ENCODE results near the gene DIO3.
"Not testable (repeated sequence)": the region's sequence is repeated elsewhere in the genome, so short reads cannot be mapped to it uniquely, and the experiment has no call there.

DIO3 gene

GRCh38 chr14:101543814-101544213 is 17.5 kb upstream of the DIO3 start:
- no peak for DNase-seq

DNA sequence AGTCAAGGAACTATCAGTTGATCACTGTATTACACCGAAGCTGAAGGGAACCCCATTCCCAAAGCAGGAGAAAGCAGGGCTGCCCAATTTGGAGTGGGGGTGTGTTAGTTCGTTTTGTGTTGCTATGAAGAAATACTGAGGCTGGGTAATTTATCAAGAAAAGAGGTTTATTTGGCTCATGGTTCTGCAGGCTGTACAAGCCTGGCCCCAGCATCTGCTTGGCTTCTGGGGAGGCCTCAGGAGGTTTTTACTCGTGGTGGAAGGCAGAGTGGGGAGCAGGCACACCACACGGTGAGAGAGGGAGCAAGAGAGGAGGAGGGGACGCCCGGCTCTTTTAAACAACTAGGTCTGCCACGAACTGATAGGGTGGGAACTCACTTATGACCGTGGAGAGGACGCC is 16.7 kb upstream of the DIO3 start:
- no peak for DNase-seq

DNA sequence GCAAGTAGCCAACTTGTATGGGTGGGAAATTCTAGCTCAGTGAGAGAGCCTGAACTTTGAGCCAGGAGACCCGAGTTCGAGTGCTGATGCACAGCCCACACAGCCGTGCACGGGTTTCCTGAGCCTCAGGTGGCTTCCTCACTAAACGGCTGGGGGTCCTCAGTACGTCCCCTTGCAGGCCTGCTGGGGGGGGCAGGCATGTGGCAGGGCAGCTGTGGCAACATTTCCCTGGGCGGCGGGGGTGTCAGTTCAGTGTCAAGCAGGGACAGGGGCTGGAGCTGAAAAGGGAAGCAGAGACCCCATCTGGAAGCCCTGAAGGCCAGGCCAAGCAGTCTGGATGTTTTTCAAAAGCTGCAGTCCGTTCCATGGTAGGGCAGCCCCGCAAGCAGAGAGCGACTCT is 14.6 kb upstream of the DIO3 start:
- DNase-seq = no peak

DNA sequence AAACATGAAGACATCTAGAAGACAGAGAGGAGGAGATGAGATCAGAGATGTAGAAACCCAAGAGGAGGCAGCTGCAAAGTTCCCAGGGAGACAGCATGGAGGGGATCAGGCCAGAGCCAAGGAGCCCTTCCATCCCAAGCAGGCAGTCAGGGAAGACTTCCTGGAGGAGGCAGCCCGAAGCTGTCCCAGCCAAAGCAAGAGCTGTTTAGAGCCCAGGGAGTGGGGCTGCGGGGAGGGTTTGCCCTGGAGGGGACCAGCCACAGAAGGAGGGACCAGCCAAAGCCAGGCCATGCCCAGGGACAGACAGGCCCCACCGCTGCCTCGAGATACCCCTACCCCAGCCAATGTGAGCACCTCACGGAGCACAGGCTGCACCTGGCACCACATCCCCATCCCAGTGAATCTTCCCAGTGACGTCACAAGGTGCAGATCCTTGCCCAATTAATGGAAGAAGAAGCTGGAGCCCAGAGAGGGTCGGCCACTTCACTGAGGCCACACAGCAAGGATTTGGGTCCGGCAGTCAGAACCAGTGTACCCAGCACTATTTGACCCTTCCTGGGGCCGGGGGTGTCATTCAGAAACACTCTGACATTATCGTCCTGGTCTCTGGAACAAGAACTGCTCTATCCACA is 14.1 kb upstream of the DIO3 start:
- DNase-seq = no peak

- no peak for DNase-seq
These were observed 13.2 kb upstream of the DIO3 start for GRCh38 chr14:101547961-101548669.

DNA sequence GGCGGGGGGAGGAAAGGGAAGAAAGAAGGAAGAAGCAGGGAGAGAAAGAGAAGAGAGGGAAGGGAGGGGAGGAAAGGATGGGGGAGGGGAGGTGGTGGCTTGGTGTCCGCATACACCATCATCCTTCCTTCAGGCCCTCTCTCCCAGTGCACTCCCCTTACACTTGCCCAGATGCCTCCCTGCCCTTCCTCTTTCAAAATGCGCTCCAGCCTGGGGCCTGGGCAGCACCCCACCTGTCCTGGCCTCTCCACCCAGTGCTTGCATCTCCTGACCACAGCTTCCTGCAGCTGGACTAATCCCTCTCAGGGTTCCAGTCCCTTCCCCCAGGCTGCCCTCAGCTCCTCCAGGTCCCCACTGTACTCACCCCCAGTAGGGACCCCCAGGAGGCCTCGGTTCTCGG is 12.6 kb upstream of the DIO3 start:
- DNase-seq = no peak

DNA sequence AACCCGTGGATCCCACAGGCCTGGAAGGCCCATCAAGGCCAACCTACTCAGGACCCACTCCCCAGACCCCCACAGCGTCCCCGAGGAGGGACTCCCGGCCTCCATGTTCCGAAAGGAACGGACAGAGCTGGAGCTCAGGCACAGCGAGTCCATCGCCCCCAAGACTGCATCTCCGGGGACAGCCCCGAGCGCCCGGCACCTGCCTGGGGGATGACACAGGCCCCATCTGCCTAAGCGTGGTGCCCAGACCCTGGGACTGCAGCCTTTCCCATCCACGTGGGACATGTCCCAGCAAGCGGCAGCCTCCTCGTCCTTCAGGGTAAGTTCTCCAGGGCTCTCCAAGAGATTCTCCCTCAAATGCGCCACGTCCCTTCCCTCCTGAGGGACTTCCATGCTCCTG is 12.1 kb upstream of the DIO3 start:
- DNase-seq = no peak

- DNase-seq = not testable (repeated sequence)
These were observed 10.9 kb upstream of the DIO3 start for GRCh38 chr14:101550202-101550912.

DNA sequence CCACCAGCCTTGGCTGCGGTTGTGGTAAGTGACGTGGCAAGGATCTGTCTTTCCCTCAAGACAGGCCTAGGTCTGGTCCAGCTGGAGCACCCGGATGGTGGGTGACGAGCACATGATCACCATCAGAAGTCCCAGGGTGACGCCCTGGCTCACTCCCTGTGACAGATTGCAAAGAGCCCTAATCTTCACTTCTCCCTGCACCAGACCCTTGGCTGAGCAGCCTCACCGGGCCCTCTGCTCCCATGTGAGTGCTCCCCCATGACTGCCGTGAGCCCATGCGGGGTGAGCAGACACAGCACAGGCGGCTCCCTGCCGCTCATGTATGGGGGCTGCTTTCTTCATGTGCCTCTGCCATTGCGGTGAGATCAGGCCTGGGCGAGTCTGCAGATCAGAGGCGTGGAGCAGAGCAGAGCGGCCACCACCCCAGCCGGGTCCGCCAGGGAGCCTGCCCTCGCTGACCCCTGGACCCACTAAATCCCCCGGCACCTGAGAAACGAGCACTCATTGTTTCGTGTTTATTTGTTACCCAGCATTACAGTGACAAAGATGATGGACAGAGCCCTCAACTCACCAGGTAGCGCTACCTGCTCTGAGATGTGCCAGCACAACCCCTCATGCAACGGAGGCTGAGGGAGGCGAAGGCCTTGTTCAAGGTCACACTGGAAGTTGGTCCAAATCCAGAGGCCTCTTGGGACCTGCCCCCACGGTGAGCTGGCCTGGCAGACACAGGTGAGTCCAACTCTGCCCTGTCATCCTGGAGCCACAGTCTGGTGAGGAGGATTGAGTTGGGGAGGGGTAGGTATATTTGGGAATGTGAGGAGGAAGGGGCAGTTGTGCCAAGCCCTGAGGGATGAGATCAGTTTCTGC is 9.3 kb upstream of the DIO3 start:
- no peak for DNase-seq

GRCh38 chr14:101552786-101553231 is 8.5 kb upstream of the DIO3 start:
- DNase-seq = no peak

DNA sequence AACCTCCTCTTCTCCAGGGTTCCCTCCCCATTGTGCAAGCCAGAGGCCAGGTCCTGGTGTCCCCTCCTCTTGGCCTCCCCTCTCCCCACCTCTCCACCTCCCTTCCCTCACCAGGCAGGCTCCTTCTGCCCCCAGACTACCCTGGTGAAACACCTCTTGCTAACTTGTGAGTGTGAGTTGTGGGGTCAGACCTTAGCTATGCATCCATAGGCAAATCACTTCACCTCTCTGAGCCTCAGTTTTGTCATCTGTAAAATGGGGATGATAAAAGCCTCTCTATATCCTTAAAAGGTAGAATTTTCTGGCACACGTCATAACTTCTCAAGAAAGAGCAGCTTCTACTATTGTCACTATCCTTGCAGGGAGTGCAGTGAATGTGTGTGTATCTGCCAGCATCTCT is 7.9 kb upstream of the DIO3 start:
- DNase-seq = no peak

DNA sequence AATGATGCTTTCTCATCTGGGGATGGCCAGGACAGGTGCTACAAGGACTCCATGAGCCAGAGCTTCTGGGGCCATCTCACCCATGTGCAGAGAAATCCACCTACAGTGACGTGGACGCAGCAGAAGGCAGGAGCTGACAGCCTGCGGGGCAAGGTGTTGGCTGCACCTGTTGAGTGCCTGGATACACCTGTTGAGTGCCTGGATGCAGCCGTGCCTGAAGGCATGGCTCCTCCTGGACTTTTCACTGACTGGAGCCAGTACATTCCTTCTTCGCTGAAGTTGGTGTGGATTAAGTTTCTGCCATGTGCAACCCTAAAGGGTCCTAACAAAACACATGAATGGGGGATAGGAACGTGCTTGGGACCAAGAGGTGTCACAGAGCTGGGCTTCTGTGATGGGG is 7.4 kb upstream of the DIO3 start:
- no peak for DNase-seq

GRCh38 chr14:101554991-101555668 is 6.2 kb upstream of the DIO3 start:
- DNase-seq = no peak

- not testable (repeated sequence) for DNase-seq
These were observed 5.6 kb upstream of the DIO3 start for GRCh38 chr14:101555669-101556043.

DNA sequence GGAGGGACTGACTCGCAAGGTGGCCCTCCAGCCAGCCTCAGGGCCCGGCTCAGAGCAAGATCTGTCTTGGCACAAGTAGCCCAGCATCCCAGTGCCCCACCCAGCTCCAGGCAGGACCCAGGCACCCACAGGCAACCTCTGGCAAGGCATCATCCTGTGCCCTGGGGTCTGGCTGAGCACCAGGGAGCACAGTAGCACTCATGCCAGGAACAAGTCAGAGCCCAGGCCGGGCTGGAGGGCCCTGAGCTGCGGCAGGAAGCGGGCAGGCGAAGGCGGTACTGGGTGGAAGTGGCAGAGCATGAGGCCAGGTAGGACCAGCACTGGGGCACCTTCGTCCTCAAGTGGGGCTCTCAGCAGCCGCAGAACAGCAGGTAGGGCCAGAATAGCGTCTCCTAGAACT is 5.2 kb upstream of the DIO3 start:
- DNase-seq = no peak

DNA sequence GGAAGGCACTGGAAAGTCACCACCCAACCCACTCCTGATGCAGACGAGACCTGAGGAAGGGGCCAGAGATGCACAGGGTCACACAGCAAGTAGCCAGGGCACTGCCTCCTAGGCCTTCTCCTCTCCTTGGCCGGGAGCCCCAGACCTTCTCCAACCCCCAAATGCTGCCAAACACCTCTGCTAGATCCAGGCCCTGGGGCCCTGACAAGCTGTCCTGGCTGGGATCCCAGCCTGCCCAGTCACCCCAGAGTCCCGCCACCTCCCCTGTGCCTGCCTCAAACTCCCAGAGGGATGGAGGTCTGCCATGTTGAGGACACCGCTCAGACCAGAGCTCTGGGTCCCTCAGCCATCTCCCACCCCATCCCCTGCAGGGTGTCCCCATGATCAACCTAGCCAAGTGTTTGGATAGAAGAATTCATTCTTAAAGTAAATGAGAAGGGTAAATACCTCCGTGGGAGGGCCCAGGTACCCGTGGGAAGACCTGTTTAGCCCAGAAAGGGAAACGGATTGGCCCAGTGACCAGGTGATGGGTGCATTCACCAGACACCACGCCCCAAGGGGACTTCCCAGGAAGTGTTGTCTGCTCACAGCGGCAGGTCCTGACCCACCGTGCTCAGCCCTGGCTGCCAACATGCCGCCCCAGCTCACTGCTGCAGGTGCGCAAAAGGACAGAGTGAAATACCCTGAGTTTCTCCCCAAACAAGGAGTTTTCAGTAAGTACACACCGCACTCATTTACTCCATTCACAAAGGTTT is 4.6 kb upstream of the DIO3 start:
- DNase-seq = no peak

DNA sequence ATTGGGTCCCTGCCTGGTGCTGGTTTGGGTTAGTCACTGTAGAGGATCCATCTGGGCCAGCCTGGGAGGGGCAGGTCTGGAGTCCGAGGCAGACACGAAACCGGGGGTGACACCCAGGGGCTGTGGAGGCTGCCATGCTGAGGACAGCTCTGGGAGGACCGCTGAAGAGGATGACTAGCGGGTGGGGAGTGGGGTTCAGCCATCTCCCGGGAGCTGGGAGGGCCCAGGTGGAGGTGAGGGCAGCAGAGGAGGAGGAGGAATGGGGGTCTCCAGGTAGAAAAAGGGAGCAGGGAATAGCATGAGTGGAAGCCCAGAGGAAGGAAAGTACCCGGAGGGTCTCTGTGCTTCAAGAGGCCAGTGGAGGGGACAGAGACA is 4.0 kb upstream of the DIO3 start:
- DNase-seq = no peak

- DNase-seq = no peak
These were observed 3.2 kb upstream of the DIO3 start for GRCh38 chr14:101557811-101558738.

DNA sequence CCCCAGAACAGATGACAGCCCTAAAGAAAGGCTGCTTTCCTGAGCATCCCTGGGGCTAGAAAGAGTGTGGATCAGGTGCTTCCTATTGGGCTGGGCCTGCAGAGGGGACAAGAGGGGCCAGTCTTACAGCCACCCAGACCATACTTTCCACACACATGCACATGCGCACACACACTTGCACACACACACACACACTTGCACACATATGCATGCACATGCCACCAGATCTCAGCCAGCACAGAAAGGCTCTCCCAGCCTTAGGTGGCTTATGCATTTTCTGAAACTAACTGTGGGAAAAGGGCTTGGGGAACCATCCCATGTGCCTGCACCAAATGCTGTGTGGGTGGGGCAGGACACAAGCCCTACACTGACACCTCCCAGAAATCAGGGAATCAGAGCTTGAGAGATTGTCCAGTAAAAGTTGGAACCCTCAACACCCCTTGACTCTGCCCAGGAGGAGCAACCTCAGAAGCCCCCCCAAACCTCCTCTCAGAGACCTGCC is 2.5 kb upstream of the DIO3 start:
- DNase-seq = no peak

GRCh38 chr14:101559250-101559623 is 2.1 kb upstream of the DIO3 start:
- DNase-seq = no peak
